PC-9 (cell line): Measurements from ENCODE around the gene TRAF6. TPM values are rescaled to one million over a fixed set of nuclear protein-coding genes. Genes with fewer than 3 reads are reported as not detected.

Source experiments
- BruUV-seq: library from RNA; stranded (reverse); fragments of 400-500 nt; replicated peaks from 2 replicates; lab custom pipeline; 2021; lab: Mats Ljungman, UMichigan
- CTCF ChIA-PET: fragments of 300-600 bp; sonication (Branson Sonifier 250); formaldehyde crosslinking; loops from one replicate; lab custom pipeline; 2022; ENCODE audit warnings: antibody characterized with exemption; lab: Charles Lee
- POLR2A ChIA-PET: fragments of 300-600 bp; sonication (Branson Sonifier 250); formaldehyde crosslinking; loops from one replicate; lab custom pipeline; 2022; ENCODE audit warnings: antibody characterized with exemption; ENCODE audit not compliant: unreplicated experiment; lab: Charles Lee
- DNase-seq, 2 experiments: peaks; one replicate each; pipeline versions ENCODE4 v3.0.0 to v3.0.0-alpha.2; 2015 to 2022; ENCODE audit warnings: mixed read lengths in 1 of 2
- H2AFZ ChIP-seq: fragments of 200-600 bp; sonication (generic); 2 replicates; pipeline ENCODE4 v1.8.1; 2017; ENCODE audit warnings: antibody characterized with exemption
- H3F3A ChIP-seq: fragments of 200-600 bp; sonication (generic); 2 replicates; pipeline ENCODE4 v1.8.1; 2017; ENCODE audit warnings: antibody characterized with exemption, mild to moderate bottlenecking, low read depth; ENCODE audit not compliant: insufficient read depth
- H3K27ac ChIP-seq: fragments of 200-600 bp; sonication (generic); 2 replicates; pipeline ENCODE4 v1.6.1; 2016; ENCODE audit warnings: mixed run types
- H3K27me3 ChIP-seq: fragments of 200-600 bp; sonication (generic); 2 replicates; pipeline ENCODE4 v1.6.1; 2016; ENCODE audit warnings: low read depth, mixed run types; ENCODE audit not compliant: insufficient read depth
- H3K36me3 ChIP-seq: fragments of 200-600 bp; sonication (generic); 2 replicates; pipeline ENCODE4 v1.6.1; 2016; ENCODE audit warnings: low read depth, mixed run types
- H3K4me1 ChIP-seq: fragments of 200-600 bp; sonication (generic); replicated peaks from 2 replicates; pipeline ENCODE4 v1.6.1; 2016; ENCODE audit warnings: mixed run types; ENCODE audit not compliant: insufficient read depth
- H3K4me2 ChIP-seq: fragments of 200-600 bp; sonication (generic); 2 replicates; pipeline ENCODE4 v1.6.1; 2017; ENCODE audit warnings: mixed run types
- H3K4me3 ChIP-seq: fragments of 200-600 bp; sonication (generic); 2 replicates; pipeline ENCODE4 v1.6.1; 2016; ENCODE audit warnings: mixed run types
- H3K79me2 ChIP-seq: fragments of 200-600 bp; sonication (generic); 2 replicates; pipeline ENCODE4 v1.6.1; 2017; ENCODE audit warnings: low read depth, mixed run types
- H3K9me2 ChIP-seq: fragments of 200-600 bp; sonication (generic); 2 replicates; pipeline ENCODE4 v1.8.1; 2017; ENCODE audit warnings: mild to moderate bottlenecking; ENCODE audit not compliant: insufficient read depth
- H3K9me3 ChIP-seq: fragments of 200-600 bp; sonication (generic); 2 replicates; pipeline ENCODE4 v1.8.1; 2016; ENCODE audit warnings: low read depth; ENCODE audit not compliant: insufficient read depth
- H4K20me1 ChIP-seq: fragments of 200-600 bp; sonication (generic); 2 replicates; pipeline ENCODE4 v1.8.1; 2017; ENCODE audit not compliant: insufficient read depth
- CTCF ChIP-seq: fragments of 200-600 bp; sonication (generic); conservative IDR thresholded peaks from 2 replicates; pipeline ENCODE4 v1.6.1; 2017; ENCODE audit warnings: mixed run types, antibody characterized with exemption, mild to moderate bottlenecking, moderate library complexity
- EZH2 ChIP-seq: fragments of 200-600 bp; sonication (generic); IDR thresholded peaks from 2 replicates; pipeline ENCODE4 v1.8.0; 2017; ENCODE audit warnings: antibody characterized with exemption, low read depth
- intact Hi-C: fragments of 100-400 bp; cut with micrococcal nuclease; formaldehyde crosslinking; loops from one replicate; pipeline ENCODE4 v1.10.0; 2022; ENCODE audit not compliant: unreplicated experiment
- total RNA-seq: library from RNA; stranded (reverse); gene quantifications from 2 replicates; pipeline ENCODE4 v1.2.3, GENCODE V29; 2021

TRAF6 gene
- total RNA-seq, 1 experiment from 2014 or later = 9.2 TPM

GRCh38 chr11:36507824-36508489 lies 2.1 kb downstream of the TRAF6 start:
- H3K4me3 ChIP-seq = peak overlapping the region; percentile 94; the same call in 1 of the 2 replicates

GRCh38 chr11:36501236-36501635 lies 8.8 kb downstream of the TRAF6 start:
- peaks cover 20% of the 10 kb centered on the region for H4K20me1 ChIP-seq
- H3K4me1 ChIP-seq = no peaks in the 10 kb centered on the region
- ChIA-PET CTCF (interaction anchor here (0.6 kb wide), 1 partner anchor 231 kb away, joined by 3 read pairs; no protein-coding TSS in a partner anchor), POLR2A (no interaction called here)
- H3K27me3 ChIP-seq = no peaks in the 10 kb centered on the region
- H3K9me3 ChIP-seq = no peaks in the 10 kb centered on the region
- H2AFZ ChIP-seq = no peak overlapping the region
- no peaks in the 10 kb centered on the region for H3K9me2 ChIP-seq
- no peak overlapping the region for H3K4me3 ChIP-seq
- H3K79me2 ChIP-seq = peaks cover 24% of the 10 kb centered on the region
- no peak overlapping the region for H3K27ac ChIP-seq
- no peak overlapping the region for H3K4me2 ChIP-seq
- no peak for DNase-seq
- peaks cover 24% of the 10 kb centered on the region for H3K36me3 ChIP-seq
- H3F3A ChIP-seq = 0 out of 2 replicates have a peak, but pooled peaks cover 4% of the 10 kb centered on the region
- intact Hi-C loops = no loop called here
- BruUV-seq = no TSS peak
- TF ChIP-seq EZH2 (no peak), CTCF (no peak)

More at GRCh38 chr11:36507824-36508489, 2.1 kb downstream of the TRAF6 start:
- H3K27me3 ChIP-seq = no peaks in the 10 kb centered on the region
- H2AFZ ChIP-seq = no peak overlapping the region
- peaks cover 34% of the 10 kb centered on the region for H4K20me1 ChIP-seq
- no TSS peak for BruUV-seq
- H3K79me2 ChIP-seq = peaks cover 51% of the 10 kb centered on the region
- no peaks in the 10 kb centered on the region for H3K9me3 ChIP-seq
- peaks cover 12% of the 10 kb centered on the region for H3F3A ChIP-seq
- ChIA-PET CTCF (no interaction called here), POLR2A (no interaction called here)
- TF ChIP-seq CTCF (no peak), EZH2 (no peak)
- intact Hi-C loops = no loop called here
- H3K4me2 ChIP-seq = peak overlapping the region; percentile 80
- no peak overlapping the region for H3K27ac ChIP-seq
- H3K4me1 ChIP-seq = peaks cover 14% of the 10 kb centered on the region
- H3K9me2 ChIP-seq = no peaks in the 10 kb centered on the region
- H3K36me3 ChIP-seq = no peaks in the 10 kb centered on the region
- DNase-seq = no peak

DNA sequence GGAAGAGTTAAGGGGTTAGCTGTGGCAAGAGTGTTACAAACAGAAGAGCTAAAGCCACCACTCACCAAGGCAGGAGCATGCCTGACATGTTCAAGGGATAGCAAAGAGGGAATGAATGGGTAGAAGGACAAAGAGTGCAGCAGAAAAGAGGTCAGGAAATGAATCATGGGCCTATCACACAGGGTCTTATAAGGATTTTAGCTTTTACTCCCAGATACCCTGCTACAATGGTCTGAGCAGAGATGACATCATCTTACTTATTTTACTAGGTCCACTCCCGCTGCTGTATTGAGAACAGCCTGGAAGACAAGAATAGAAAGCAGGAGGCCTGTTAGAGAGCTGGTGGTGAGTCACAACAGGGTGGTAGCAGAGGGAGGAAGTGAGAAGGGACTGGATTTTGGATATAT lies 9.8 kb downstream of the TRAF6 start:
- intact Hi-C loops = no loop called here
- Histone ChIP-seq H3K4me1 (no peaks in the 10 kb centered on the region), H3K27ac (no peak overlapping the region), H4K20me1 (peaks cover 10% of the 10 kb centered on the region; the same call in 1 of the 2 replicates), H3K36me3 (peaks cover 24% of the 10 kb centered on the region), H3F3A (0 out of 2 replicates have a peak, but pooled peaks cover 4% of the 10 kb centered on the region), H3K27me3 (no peaks in the 10 kb centered on the region), H3K9me2 (no peaks in the 10 kb centered on the region), H3K4me3 (no peak overlapping the region), H3K4me2 (no peak overlapping the region), H3K9me3 (no peaks in the 10 kb centered on the region), H3K79me2 (peaks cover 16% of the 10 kb centered on the region), H2AFZ (no peak overlapping the region)
- POLR2A ChIA-PET = no interaction called here
- no peak for TF ChIP-seq CTCF
- no peak for TF ChIP-seq EZH2
- DNase-seq = peak; percentile 18 to 51
- CTCF ChIA-PET = no interaction called here
- BruUV-seq = no TSS peak
